Hepatocyte (in vitro differentiated cells): Measurements from ENCODE around the gene PLCH2.

ENCODE experiments used
- EZH2phosphoT487 ChIP-seq: fragments of 200-600 bp; sonication (generic); IDR thresholded peaks from one replicate; pipeline ENCODE4 v1.6.1; 2018; ENCODE audit warnings: antibody characterized with exemption, mild to moderate bottlenecking, low read depth, moderate library complexity; ENCODE audit not compliant: unreplicated experiment, severe bottlenecking
- TF ChIP-seq, protein P1 (sequence below): fragments of 200-600 bp; sonication (generic); IDR thresholded peaks from 2 replicates; pipeline ENCODE4 v1.5.1; 2016; ENCODE audit warnings: antibody characterized with exemption, mild to moderate bottlenecking; ENCODE audit not compliant: poor library complexity

DNA sequence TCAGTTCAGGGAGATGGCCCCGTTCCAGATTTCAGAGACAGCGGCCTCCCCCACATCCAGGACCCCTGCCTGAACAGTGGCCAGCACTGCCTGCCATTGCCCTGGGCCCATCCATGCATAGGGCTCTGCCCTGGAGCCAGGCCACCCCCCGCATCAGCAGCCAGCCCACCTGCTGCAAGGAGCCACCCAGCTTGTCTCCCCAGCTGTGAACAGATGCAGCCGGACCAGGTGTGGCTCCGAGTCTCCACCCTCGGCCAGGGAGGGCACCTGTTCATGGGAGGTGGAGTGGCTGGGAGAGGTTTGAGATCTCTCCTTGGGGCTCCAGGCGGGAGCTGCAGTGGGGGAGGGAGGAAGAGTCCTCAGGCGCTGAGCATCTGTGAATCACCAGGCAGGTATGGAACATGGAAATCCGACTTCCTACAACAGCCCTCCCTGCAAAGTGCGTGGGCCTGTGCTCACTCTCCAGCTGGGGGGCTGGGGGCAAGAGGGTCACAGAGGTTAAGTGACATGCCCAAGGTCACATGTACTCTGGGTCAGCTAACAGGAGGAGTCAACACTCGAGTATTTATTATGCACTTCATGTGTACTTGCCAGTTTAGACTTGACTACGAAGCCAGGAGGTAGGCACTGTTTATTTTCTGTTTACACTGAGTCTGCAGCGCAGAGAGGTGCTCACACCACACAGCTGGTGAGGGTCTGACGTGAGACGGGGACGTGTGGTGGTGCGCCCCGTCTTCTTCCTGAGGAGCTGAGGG, 58.8 kb downstream of the PLCH2 start:
- TF ChIP-seq, protein P1, sequence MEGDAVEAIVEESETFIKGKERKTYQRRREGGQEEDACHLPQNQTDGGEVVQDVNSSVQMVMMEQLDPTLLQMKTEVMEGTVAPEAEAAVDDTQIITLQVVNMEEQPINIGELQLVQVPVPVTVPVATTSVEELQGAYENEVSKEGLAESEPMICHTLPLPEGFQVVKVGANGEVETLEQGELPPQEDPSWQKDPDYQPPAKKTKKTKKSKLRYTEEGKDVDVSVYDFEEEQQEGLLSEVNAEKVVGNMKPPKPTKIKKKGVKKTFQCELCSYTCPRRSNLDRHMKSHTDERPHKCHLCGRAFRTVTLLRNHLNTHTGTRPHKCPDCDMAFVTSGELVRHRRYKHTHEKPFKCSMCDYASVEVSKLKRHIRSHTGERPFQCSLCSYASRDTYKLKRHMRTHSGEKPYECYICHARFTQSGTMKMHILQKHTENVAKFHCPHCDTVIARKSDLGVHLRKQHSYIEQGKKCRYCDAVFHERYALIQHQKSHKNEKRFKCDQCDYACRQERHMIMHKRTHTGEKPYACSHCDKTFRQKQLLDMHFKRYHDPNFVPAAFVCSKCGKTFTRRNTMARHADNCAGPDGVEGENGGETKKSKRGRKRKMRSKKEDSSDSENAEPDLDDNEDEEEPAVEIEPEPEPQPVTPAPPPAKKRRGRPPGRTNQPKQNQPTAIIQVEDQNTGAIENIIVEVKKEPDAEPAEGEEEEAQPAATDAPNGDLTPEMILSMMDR = no peak
- TF ChIP-seq EZH2phosphoT487 = no peak
